Activated T-helper 1 cell treated with anti-CD3 and anti-CD28 coated beads, Interleukin-12 subunit alpha, Interleukin-12 subunit beta, Interleukin-2, Interleukin-4 antibody, amounts not matched to agents 30 ng/mL and 10 ng/mL and 1 ng/mL, durations not matched to agents 14 hours and 24 hours and 36 hours (primary cell): ENCODE results near the gene COG7. TPM values are rescaled to one million over a fixed set of nuclear protein-coding genes. Genes with fewer than 3 reads are reported as not detected.

ENCODE experiments used
- DNase-seq: peaks from one replicate; pipeline ENCODE4 v3.0.0; 2021; ENCODE audit warnings: low spot score
- H3K27ac Mint-ChIP-seq: one replicate; pipeline ENCODE4 v1.8.0; 2021; ENCODE audit warnings: mild to moderate bottlenecking, mixed read lengths
- H3K27me3 Mint-ChIP-seq: one replicate; pipeline ENCODE4 v1.8.0; 2022; ENCODE audit warnings: mild to moderate bottlenecking, moderate library complexity, mixed read lengths; ENCODE audit not compliant: insufficient read depth
- H3K36me3 Mint-ChIP-seq: one replicate; pipeline ENCODE4 v1.8.0; 2021; ENCODE audit warnings: low read depth, mixed read lengths
- H3K4me1 Mint-ChIP-seq: one replicate; pipeline ENCODE4 v1.8.0; 2021; ENCODE audit warnings: low read depth, mixed read lengths
- H3K4me3 Mint-ChIP-seq: one replicate; pipeline ENCODE4 v1.8.0; 2021; ENCODE audit warnings: mild to moderate bottlenecking, moderate library complexity, mixed read lengths
- H3K9me3 Mint-ChIP-seq: one replicate; pipeline ENCODE4 v1.8.0; 2021; ENCODE audit warnings: mixed read lengths
- intact Hi-C: fragments of 100-400 bp; cut with micrococcal nuclease; formaldehyde crosslinking; loops from one replicate; pipeline ENCODE4 v1.15.1; 2024
- total RNA-seq: library from RNA; stranded (reverse); gene quantifications from 2 replicates; pipeline ENCODE4 v1.2.3, GENCODE V29; 2022

The COG7 gene
- 23.5 and 24.1 TPM in 2 replicates for total RNA-seq

- intact Hi-C loops: loop anchor here (1.0 to 5.0 kb wide), 7 partner anchors 18 to 303 kb away; partner anchors contain the start of genes EARS2, GGA2, NDUFAB1 and PLK1
Measured at GRCh38 chr16:23452572-23453337, at the start of gene COG7. COG7 (minus strand) TSS chr16:23453189; CDS start chr16:23452994, 195 bp downstream.

GRCh38 chr16:23502466-23502865, 49.5 kb upstream of the COG7 start:
- DNase-seq: no peak
- no peak overlapping the region for H3K27ac Mint-ChIP-seq
- peaks cover 15% of the 10 kb centered on the region for H3K36me3 Mint-ChIP-seq
- peaks cover 60% of the 10 kb centered on the region for H3K4me1 Mint-ChIP-seq
- H3K27me3 Mint-ChIP-seq: no peaks in the 10 kb centered on the region
- no peak overlapping the region for H3K4me3 Mint-ChIP-seq
- intact Hi-C loops: loop anchor here (5.0 kb wide), 1 partner anchor 755 kb away; the partner anchor contains the start of gene CACNG3
- H3K9me3 Mint-ChIP-seq: no peaks in the 10 kb centered on the region

More at GRCh38 chr16:23452572-23453337, at the start of gene COG7:
- Mint-ChIP-seq H3K4me3 (peak within 1 kb of the TSS; percentile 98), H3K27me3 (peaks cover 1% of the 10 kb centered on the region), H3K27ac (peak within 1 kb of the TSS; percentile 95), H3K9me3 (no peaks in the 10 kb centered on the region), H3K36me3 (no peaks in the 10 kb centered on the region), H3K4me1 (peaks cover 30% of the 10 kb centered on the region)
- peak; percentile 83 for DNase-seq

- H3K36me3 Mint-ChIP-seq: peaks cover 11% of the 10 kb centered on the region
- H3K4me1 Mint-ChIP-seq: peaks cover 57% of the 10 kb centered on the region
- H3K27ac Mint-ChIP-seq: no peak overlapping the region
Measured at GRCh38 chr16:23501291-23501690, 48.3 kb upstream of the COG7 start.

GRCh38 chr16:23500862-23501225, 47.9 kb upstream of the COG7 start:
- DNase-seq: no peak
- Mint-ChIP-seq H3K4me3 (no peak overlapping the region), H3K27me3 (no peaks in the 10 kb centered on the region), H3K36me3 (peaks cover 12% of the 10 kb centered on the region), H3K27ac (no peak overlapping the region), H3K4me1 (peaks cover 52% of the 10 kb centered on the region), H3K9me3 (no peaks in the 10 kb centered on the region)
- intact Hi-C loops: loop anchor here (5.0 kb wide), 1 partner anchor 756 kb away; the partner anchor contains the start of gene CACNG3

More at GRCh38 chr16:23501291-23501690, 48.3 kb upstream of the COG7 start:
- Mint-ChIP-seq H3K27me3 (no peaks in the 10 kb centered on the region), H3K9me3 (no peaks in the 10 kb centered on the region), H3K4me3 (no peak overlapping the region)
- intact Hi-C loops: loop anchor here (5.0 kb wide), 1 partner anchor 756 kb away; the partner anchor contains the start of gene CACNG3
- no peak for DNase-seq

GRCh38 chr16:23500212-23500861, 47.3 kb upstream of the COG7 start:
- intact Hi-C loops: loop anchor here (5.0 kb wide), 1 partner anchor 757 kb away; the partner anchor contains the start of gene CACNG3
- no peak overlapping the region for H3K4me3 Mint-ChIP-seq
- peaks cover 17% of the 10 kb centered on the region for H3K36me3 Mint-ChIP-seq
- DNase-seq: no peak
- no peaks in the 10 kb centered on the region for H3K9me3 Mint-ChIP-seq
- no peaks in the 10 kb centered on the region for H3K27me3 Mint-ChIP-seq
- H3K27ac Mint-ChIP-seq: no peak overlapping the region
- H3K4me1 Mint-ChIP-seq: peaks cover 49% of the 10 kb centered on the region

- Mint-ChIP-seq H3K27ac (no peak overlapping the region), H3K36me3 (peaks cover 17% of the 10 kb centered on the region), H3K4me3 (no peak overlapping the region), H3K9me3 (no peaks in the 10 kb centered on the region), H3K27me3 (no peaks in the 10 kb centered on the region), H3K4me1 (peaks cover 45% of the 10 kb centered on the region)
- DNase-seq: no peak
- intact Hi-C loops: loop anchor here (5.0 kb wide), 1 partner anchor 758 kb away; the partner anchor contains the start of gene CACNG3
Measured at GRCh38 chr16:23499801-23500200, 46.8 kb upstream of the COG7 start.

GRCh38 chr16:23498863-23499262, 45.9 kb upstream of the COG7 start:
- H3K27ac Mint-ChIP-seq: no peak overlapping the region
- H3K36me3 Mint-ChIP-seq: peaks cover 17% of the 10 kb centered on the region
- intact Hi-C loops: no loop called here
- H3K9me3 Mint-ChIP-seq: no peaks in the 10 kb centered on the region
- DNase-seq: no peak
- H3K27me3 Mint-ChIP-seq: no peaks in the 10 kb centered on the region
- no peak overlapping the region for H3K4me3 Mint-ChIP-seq
- H3K4me1 Mint-ChIP-seq: peaks cover 35% of the 10 kb centered on the region

- peaks cover 24% of the 10 kb centered on the region for H3K4me1 Mint-ChIP-seq
- H3K27me3 Mint-ChIP-seq: no peaks in the 10 kb centered on the region
- no peak for DNase-seq
- H3K9me3 Mint-ChIP-seq: no peaks in the 10 kb centered on the region
- H3K27ac Mint-ChIP-seq: no peak overlapping the region
- peaks cover 17% of the 10 kb centered on the region for H3K36me3 Mint-ChIP-seq
- intact Hi-C loops: no loop called here
- no peak overlapping the region for H3K4me3 Mint-ChIP-seq
Measured at GRCh38 chr16:23497543-23497868, 44.5 kb upstream of the COG7 start.

- H3K36me3 Mint-ChIP-seq: peaks cover 22% of the 10 kb centered on the region
- no peak overlapping the region for H3K4me3 Mint-ChIP-seq
- no peak overlapping the region for H3K27ac Mint-ChIP-seq
- peaks cover 19% of the 10 kb centered on the region for H3K4me1 Mint-ChIP-seq
- no peak for DNase-seq
- intact Hi-C loops: no loop called here
- H3K9me3 Mint-ChIP-seq: no peaks in the 10 kb centered on the region
- no peaks in the 10 kb centered on the region for H3K27me3 Mint-ChIP-seq
Measured at GRCh38 chr16:23496821-23497542, 44.0 kb upstream of the COG7 start.

- Mint-ChIP-seq H3K27ac (no peak overlapping the region), H3K9me3 (no peaks in the 10 kb centered on the region), H3K4me1 (peaks cover 15% of the 10 kb centered on the region), H3K36me3 (peaks cover 30% of the 10 kb centered on the region), H3K27me3 (no peaks in the 10 kb centered on the region), H3K4me3 (no peak overlapping the region)
- intact Hi-C loops: no loop called here
- no peak for DNase-seq
Measured at GRCh38 chr16:23495671-23496070, 42.7 kb upstream of the COG7 start.

GRCh38 chr16:23494188-23494587, 41.2 kb upstream of the COG7 start:
- Mint-ChIP-seq H3K27ac (no peak overlapping the region), H3K27me3 (no peaks in the 10 kb centered on the region), H3K4me3 (no peak overlapping the region), H3K36me3 (peaks cover 38% of the 10 kb centered on the region), H3K9me3 (no peaks in the 10 kb centered on the region), H3K4me1 (peaks cover 9% of the 10 kb centered on the region)
- intact Hi-C loops: no loop called here
- no peak for DNase-seq

GRCh38 chr16:23491490-23492391, 38.8 kb upstream of the COG7 start:
- Mint-ChIP-seq H3K27ac (no peak overlapping the region), H3K27me3 (no peaks in the 10 kb centered on the region), H3K4me3 (no peak overlapping the region), H3K4me1 (no peaks in the 10 kb centered on the region), H3K36me3 (peaks cover 33% of the 10 kb centered on the region), H3K9me3 (no peaks in the 10 kb centered on the region)
- no peak for DNase-seq
- intact Hi-C loops: no loop called here
